ENCODE data around the gene DOCK1. TPM values are rescaled to one million over a fixed set of nuclear protein-coding genes. Genes with fewer than 3 reads are reported as not detected.

The DOCK1 gene
- total RNA-seq, 1 donor = 99.7 TPM

DNA sequence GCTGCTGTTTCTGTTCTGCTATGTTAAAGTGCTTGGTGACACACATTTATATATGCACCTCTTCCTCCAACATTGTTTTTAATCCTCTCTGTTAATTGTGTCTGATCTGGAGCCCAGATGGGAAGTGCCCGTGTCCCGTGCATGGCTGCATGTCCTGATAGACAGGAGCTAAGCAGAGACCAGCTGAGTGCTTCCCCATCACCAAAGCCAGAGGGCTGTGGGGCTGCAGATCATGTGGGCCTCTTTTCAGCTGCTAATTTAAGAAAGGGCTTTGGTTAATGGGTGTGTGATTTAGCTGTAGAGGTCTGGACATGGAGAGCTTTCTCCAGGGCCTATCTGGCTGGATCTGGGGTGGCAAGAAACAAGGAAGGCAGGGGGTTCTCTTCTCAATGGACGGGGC lies 547.3 kb downstream of the DOCK1 start:
- DNase-seq (ENCODE audit: low read depth) = no peak
- TF ChIP-seq CTCF (IDR thresholded peaks at IDR 0.05; ENCODE audit: insufficient read depth, low read depth, low read length) = no peak
- no peak overlapping the region for H3K4me3 ChIP-seq (ENCODE audit: low read depth, low read length)

GRCh38 chr10:127453706-127454105 lies 548.5 kb downstream of the DOCK1 start:
- H3K4me3 ChIP-seq (ENCODE audit: low read depth, low read length) = no peak overlapping the region
- TF ChIP-seq CTCF (IDR thresholded peaks at IDR 0.05; ENCODE audit: insufficient read depth, low read depth, low read length) = no peak
- no peak for DNase-seq (ENCODE audit: low read depth)

GRCh38 chr10:127456122-127456521 lies 550.9 kb downstream of the DOCK1 start:
- DNase-seq (ENCODE audit: low read depth) = no peak
- no peak overlapping the region for H3K4me3 ChIP-seq (ENCODE audit: low read depth, low read length)
- TF ChIP-seq CTCF (IDR thresholded peaks at IDR 0.05; ENCODE audit: insufficient read depth, low read depth, low read length) = no peak

GRCh38 chr10:127458016-127458810 lies 553.0 kb downstream of the DOCK1 start:
- no peak for TF ChIP-seq CTCF (IDR thresholded peaks at IDR 0.05; ENCODE audit: insufficient read depth, low read depth, low read length)
- no peak overlapping the region for H3K4me3 ChIP-seq (ENCODE audit: low read depth, low read length)
- DNase-seq (ENCODE audit: low read depth) = no peak

- DNase-seq (ENCODE audit: low read depth) = no peak
- TF ChIP-seq CTCF (IDR thresholded peaks at IDR 0.05; ENCODE audit: insufficient read depth, low read depth, low read length) = no peak
- no peak overlapping the region for H3K4me3 ChIP-seq (ENCODE audit: low read depth, low read length)
Measured at GRCh38 chr10:127458829-127459228, 553.6 kb downstream of the DOCK1 start.

DNA sequence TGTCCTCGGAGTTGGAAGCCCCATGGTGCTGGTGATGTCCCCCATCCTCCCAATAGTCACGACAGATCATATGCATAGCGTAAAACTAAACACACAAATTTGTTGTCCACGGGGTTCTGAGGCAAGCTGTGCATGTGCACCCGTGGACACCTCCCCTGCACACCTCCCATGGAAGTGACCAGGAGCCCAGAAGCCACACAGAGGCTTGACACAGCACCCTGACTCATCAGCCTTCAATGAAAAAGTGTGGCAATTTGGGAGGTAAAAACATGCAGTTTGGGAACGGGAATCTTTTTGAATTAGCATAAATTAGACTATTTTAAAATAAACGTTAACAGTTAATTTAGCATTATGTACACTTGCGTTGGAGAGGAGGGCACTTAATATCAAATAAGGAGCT lies 554.7 kb downstream of the DOCK1 start:
- H3K4me3 ChIP-seq (ENCODE audit: low read depth, low read length) = no peak overlapping the region
- TF ChIP-seq CTCF (IDR thresholded peaks at IDR 0.05; ENCODE audit: insufficient read depth, low read depth, low read length) = no peak
- DNase-seq (ENCODE audit: low read depth) = no peak

All from fibroblast of villous mesenchyme (primary cell).